HG03135 (cell line): ENCODE results near the gene RRP1B.
"Not testable (repeated sequence)": the region's sequence is repeated elsewhere in the genome, so short reads cannot be mapped to it uniquely, and the experiment has no call there.

Experiments
- ATAC-seq: cut with Tn5 transposase; IDR thresholded peaks from one replicate; pipeline ENCODE4 v1.9.1; 2021; ENCODE audit warnings: mild to moderate bottlenecking, moderate library complexity; ENCODE audit not compliant: unreplicated experiment

The RRP1B gene

GRCh38 chr21:43639470-43640353, 19.6 kb upstream of the RRP1B start:
- no peak for ATAC-seq

GRCh38 chr21:43640400-43640799, 19.0 kb upstream of the RRP1B start:
- no peak for ATAC-seq

- ATAC-seq: no peak
Observed at GRCh38 chr21:43643193-43643592, 16.2 kb upstream of the RRP1B start.

GRCh38 chr21:43644071-43644470, 15.3 kb upstream of the RRP1B start:
- ATAC-seq: no peak

GRCh38 chr21:43644609-43645008, 14.8 kb upstream of the RRP1B start:
- no peak for ATAC-seq

GRCh38 chr21:43645136-43645891, 14.0 kb upstream of the RRP1B start:
- ATAC-seq: no peak

- no peak for ATAC-seq
Observed at GRCh38 chr21:43645976-43646375, 13.4 kb upstream of the RRP1B start.

GRCh38 chr21:43646550-43647260, 12.7 kb upstream of the RRP1B start:
- peak; percentile 81 for ATAC-seq

GRCh38 chr21:43648171-43648570, 11.2 kb upstream of the RRP1B start:
- no peak for ATAC-seq

- not testable (repeated sequence) for ATAC-seq
Observed at GRCh38 chr21:43651926-43652325, 7.4 kb upstream of the RRP1B start.

GRCh38 chr21:43652616-43653015, 6.7 kb upstream of the RRP1B start:
- no peak for ATAC-seq

GRCh38 chr21:43653626-43654025, 5.7 kb upstream of the RRP1B start:
- ATAC-seq: no peak

GRCh38 chr21:43654806-43655489, 4.4 kb upstream of the RRP1B start:
- no peak for ATAC-seq

GRCh38 chr21:43657355-43658087, 1.8 kb upstream of the RRP1B start:
- ATAC-seq: no peak

GRCh38 chr21:43658088-43658741, 1.1 kb upstream of the RRP1B start:
- no peak for ATAC-seq

- ATAC-seq: no peak
Observed at GRCh38 chr21:43658769-43659135, 608 bp upstream of the RRP1B start.

GRCh38 chr21:43662286-43662685, 2.9 kb downstream of the RRP1B start:
- no peak for ATAC-seq

- ATAC-seq: no peak
Observed at GRCh38 chr21:43663033-43663432, 3.7 kb downstream of the RRP1B start.

- no peak for ATAC-seq
Observed at GRCh38 chr21:43664358-43664757, 5.0 kb downstream of the RRP1B start.

GRCh38 chr21:43665879-43666278, 6.5 kb downstream of the RRP1B start:
- ATAC-seq: no peak
